H1 (cell line): ENCODE data around the gene UHRF1. TPM values are rescaled to one million over a fixed set of nuclear protein-coding genes. Genes with fewer than 3 reads are reported as not detected.

Experiments used
- CTCF ChIA-PET: fragments of 300-600 bp; sonication (Branson Sonifier 250); formaldehyde crosslinking; loops from one replicate; lab custom pipeline; 2021; ENCODE audit not compliant: partially characterized antibody; lab: Charles Lee
- POLR2A ChIA-PET: fragments of 300-600 bp; sonication (Branson Sonifier 250); formaldehyde crosslinking; loops from one replicate; lab custom pipeline; 2021; ENCODE audit warnings: inconsistent platforms; ENCODE audit not compliant: partially characterized antibody; lab: Charles Lee
- DNase-seq, 2 experiments: peaks; one replicate each; pipeline versions ENCODE4 v3.0.0 to v3.0.0-alpha.2; 2010 to 2022; ENCODE audit warnings: low spot score in 2 of 2, low read depth in 1 of 2, mixed read lengths in 1 of 2
- FAIRE-seq: peaks from 2 replicates; lab custom pipeline; 2011; peaks lifted over from hg19 to GRCh38; lab: Jason Lieb, UNC
- H2AFZ ChIP-seq: 2 replicates; pipeline ENCODE4 v1.8.1; 2012; ENCODE audit warnings: low read length, inconsistent platforms
- H2AK5ac ChIP-seq: 2 replicates; pipeline ENCODE4 v1.6.1; 2013; ENCODE audit warnings: low read depth, low read length
- H2BK120ac ChIP-seq: replicated peaks from 2 replicates; pipeline ENCODE3; 2013; ENCODE audit warnings: low read depth, low read length, inconsistent platforms
- H2BK12ac ChIP-seq: 2 replicates; pipeline ENCODE4 v1.6.1; 2013; ENCODE audit warnings: low read depth, low read length
- H2BK15ac ChIP-seq: 2 replicates; pipeline ENCODE4 v1.6.1; 2013; ENCODE audit warnings: low read length
- H2BK20ac ChIP-seq: 2 replicates; pipeline ENCODE4 v1.6.1; 2013; ENCODE audit warnings: low read length
- H2BK5ac ChIP-seq: 2 replicates; pipeline ENCODE4 v1.6.1; 2013; ENCODE audit warnings: low read depth, low read length
- H3K14ac ChIP-seq: 2 replicates; pipeline ENCODE4 v1.6.1; 2013; ENCODE audit warnings: inconsistent platforms; ENCODE audit not compliant: insufficient read length
- H3K18ac ChIP-seq: 2 replicates; pipeline ENCODE4 v1.6.1; 2013; ENCODE audit warnings: low read length; ENCODE audit errors: extremely low read depth
- H3K23ac ChIP-seq: 2 replicates; pipeline ENCODE4 v1.6.1; 2013; ENCODE audit warnings: inconsistent platforms; ENCODE audit not compliant: insufficient read length
- H3K23me2 ChIP-seq: 2 replicates; pipeline ENCODE4 v1.6.1; 2013; ENCODE audit warnings: low read depth, low read length
- H3K27ac ChIP-seq: 2 replicates; pipeline ENCODE4 v1.6.1; 2011; ENCODE audit warnings: low read depth, low read length, inconsistent platforms
- H3K27me3 ChIP-seq, 4 experiments: replicated peaks in 1 of 4; 1 replicate in 1 of 4; 2 replicates in 3 of 4; pipeline versions ENCODE4 v1.6.1 to v1.8.1; 2011 to 2013; ENCODE audit warnings: low read length in 3 of 4, mild to moderate bottlenecking in 3 of 4, inconsistent platforms in 2 of 4, mixed read lengths in 2 of 4, moderate library complexity in 1 of 4; ENCODE audit not compliant: control insufficient read depth in 3 of 4, insufficient read depth in 3 of 4; ENCODE audit errors: extremely low read depth in 1 of 4
- H3K36me3 ChIP-seq, 4 experiments: 2 replicates each; pipeline versions ENCODE4 v1.6.1 to v1.8.1; 2011 to 2013; ENCODE audit warnings: mild to moderate bottlenecking in 4 of 4, low read length in 3 of 4, moderate library complexity in 2 of 4, control low read depth in 1 of 4, inconsistent platforms in 1 of 4; ENCODE audit not compliant: insufficient read depth in 4 of 4, control insufficient read depth in 2 of 4
- H3K4ac ChIP-seq: replicated peaks from 2 replicates; pipeline ENCODE3; 2013; ENCODE audit warnings: low read length, low read depth, mixed read lengths, inconsistent platforms; ENCODE audit not compliant: insufficient read length
- H3K4me1 ChIP-seq, 4 experiments: replicated peaks in 1 of 4; 1 replicate in 1 of 4; 2 replicates in 3 of 4; pipeline versions ENCODE4 v1.6.1 to v1.8.1; 2011 to 2013; ENCODE audit warnings: low read length in 3 of 4, inconsistent platforms in 2 of 4, mixed read lengths in 1 of 4; ENCODE audit not compliant: insufficient read depth in 4 of 4, control insufficient read depth in 3 of 4
- H3K4me2 ChIP-seq, 2 experiments: 2 replicates each; pipeline versions ENCODE4 v1.6.1 to v1.8.1; 2011 to 2013; ENCODE audit warnings: low read depth in 2 of 2, low read length in 2 of 2, control low read depth in 1 of 2, inconsistent platforms in 1 of 2, mild to moderate bottlenecking in 1 of 2; ENCODE audit not compliant: insufficient read depth in 1 of 2
- H3K4me3 ChIP-seq, 4 experiments: fragments of 200-600, 300-600 bp in 1 of 4; sonication (generic), shearing (Covaris generic), sonication (Bioruptor Twin) in 1 of 4; 2 replicates each; pipeline versions ENCODE4 v1.5.1 to v1.8.1; 2011 to 2016; ENCODE audit warnings: low read length in 4 of 4, low read depth in 3 of 4, control low read depth in 2 of 4, inconsistent platforms in 2 of 4, mild to moderate bottlenecking in 2 of 4, mixed read lengths in 1 of 4, moderate library complexity in 1 of 4; ENCODE audit not compliant: insufficient read depth in 2 of 4; ENCODE audit errors: extremely low read depth in 1 of 4
- H3K56ac ChIP-seq: replicated peaks from 2 replicates; pipeline ENCODE3; 2013; ENCODE audit warnings: low read depth, mild to moderate bottlenecking, mixed read lengths, low read length, inconsistent platforms; ENCODE audit not compliant: insufficient read length
- H3K79me1 ChIP-seq: 2 replicates; pipeline ENCODE4 v1.6.1; 2013; ENCODE audit warnings: low read depth, low read length, control low read depth
- H3K79me2 ChIP-seq, 2 experiments: 2 replicates each; pipeline versions ENCODE4 v1.6.1 to v1.8.1; 2012 to 2013; ENCODE audit warnings: low read length in 2 of 2, mild to moderate bottlenecking in 2 of 2, inconsistent platforms in 1 of 2; ENCODE audit not compliant: insufficient read depth in 2 of 2, control insufficient read depth in 1 of 2
- H3K9ac ChIP-seq, 4 experiments: replicated peaks in 1 of 4; 1 replicate in 1 of 4; 2 replicates in 3 of 4; pipeline versions ENCODE4 v1.6.1 to v1.8.1; 2011 to 2013; ENCODE audit warnings: low read depth in 3 of 4, low read length in 3 of 4, control low read depth in 2 of 4, mild to moderate bottlenecking in 2 of 4, moderate library complexity in 2 of 4, inconsistent platforms in 1 of 4; ENCODE audit errors: extremely low read depth in 1 of 4
- H3K9me3 ChIP-seq, 2 experiments: 2 replicates each; pipeline versions ENCODE4 v1.6.1 to v1.8.1; 2012 to 2013; ENCODE audit warnings: mild to moderate bottlenecking in 2 of 2, moderate library complexity in 2 of 2, control low read depth in 1 of 2, inconsistent platforms in 1 of 2, low read depth in 1 of 2, low read length in 1 of 2, mixed read lengths in 1 of 2; ENCODE audit not compliant: insufficient read depth in 2 of 2
- H4K20me1 ChIP-seq, 2 experiments: replicated peaks in 1 of 2; 2 replicates each; pipeline versions ENCODE3 to v1.8.1; 2011 to 2013; ENCODE audit warnings: inconsistent platforms in 2 of 2, low read length in 2 of 2, mild to moderate bottlenecking in 1 of 2; ENCODE audit not compliant: insufficient read depth in 2 of 2, control insufficient read depth in 1 of 2
- H4K5ac ChIP-seq: 2 replicates; pipeline ENCODE4 v1.6.1; 2013; ENCODE audit warnings: low read length, low read depth, mixed read lengths, inconsistent platforms; ENCODE audit not compliant: insufficient read length
- H4K8ac ChIP-seq: 2 replicates; pipeline ENCODE4 v1.8.0; 2013; ENCODE audit warnings: mild to moderate bottlenecking, moderate library complexity, low read length, inconsistent platforms; ENCODE audit not compliant: insufficient read depth; ENCODE audit errors: extremely low read depth
- H4K91ac ChIP-seq: replicated peaks from 2 replicates; pipeline ENCODE3; 2013; ENCODE audit warnings: low read length, mixed read lengths, inconsistent platforms; ENCODE audit not compliant: insufficient read length
- BCL11A ChIP-seq, 2 experiments: IDR thresholded peaks; one replicate each; pipeline ENCODE4 v1.6.1; 2011; ENCODE audit warnings: low read depth in 2 of 2, low read length in 2 of 2, mild to moderate bottlenecking in 2 of 2
- EGR1 ChIP-seq: IDR thresholded peaks from 2 replicates; pipeline ENCODE4 v1.6.1; 2011; ENCODE audit warnings: low read depth, low read length, borderline replicate concordance
- HDAC6 ChIP-seq: IDR thresholded peaks from one replicate; pipeline ENCODE4 v1.7.1; 2012; ENCODE audit warnings: low read depth, mild to moderate bottlenecking, inconsistent platforms, low read length, moderate library complexity
- JUND ChIP-seq: IDR thresholded peaks from 2 replicates; pipeline ENCODE4 v1.6.1; 2011; ENCODE audit warnings: mild to moderate bottlenecking, improper control_type of control experiment, low read length
- KDM1A ChIP-seq: fragments of 200-600, 300-600 bp; sonication (generic); IDR thresholded peaks from 2 replicates; pipeline ENCODE4 v1.7.1; 2016; ENCODE audit warnings: mild to moderate bottlenecking, low read length, borderline replicate concordance
- PHF8 ChIP-seq: fragments of 200-600 bp; sonication (generic); conservative IDR thresholded peaks from 2 replicates; pipeline ENCODE4 v1.7.1; 2012; ENCODE audit warnings: low read depth, mild to moderate bottlenecking, inconsistent platforms, low read length, moderate library complexity
- POU5F1 ChIP-seq: IDR thresholded peaks from 2 replicates; pipeline ENCODE4 v1.6.1; 2011; ENCODE audit warnings: low read depth, mild to moderate bottlenecking, low read length, moderate library complexity
- SIRT6 ChIP-seq: IDR thresholded peaks from one replicate; pipeline ENCODE4 v1.7.1; 2012; ENCODE audit warnings: low read length, inconsistent platforms
- SP2 ChIP-seq: IDR thresholded peaks from 2 replicates; pipeline ENCODE4 v1.6.1; 2012; ENCODE audit warnings: mild to moderate bottlenecking, low read length, inconsistent platforms
- TAF7 ChIP-seq: optimal IDR thresholded peaks from 2 replicates; pipeline ENCODE3; 2011; ENCODE audit warnings: low read depth, mild to moderate bottlenecking, inconsistent platforms, low read length, moderate library complexity, borderline replicate concordance
- TCF12 ChIP-seq: IDR thresholded peaks from 2 replicates; pipeline ENCODE4 v1.6.1; 2011; ENCODE audit warnings: low read depth, mild to moderate bottlenecking, low read length
- TEAD4 ChIP-seq: IDR thresholded peaks from 2 replicates; pipeline ENCODE4 v1.6.1; 2012; ENCODE audit warnings: low read depth, low read length, inconsistent platforms, mixed read lengths
- WGBS, 2 experiments: shearing (Covaris generic) in 1 of 2; methylation state at CpG; one replicate each; pipeline versions ENCODE4 v1.1.6 to v1.1.7; 2013 to 2015; ENCODE audit warnings: low lambda C conversion rate in 2 of 2, mixed read lengths in 2 of 2, inconsistent platforms in 1 of 2, low coverage in 1 of 2, missing lambda C conversion rate in 1 of 2; ENCODE audit not compliant: insufficient replicate concordance in 2 of 2, insufficient coverage in 1 of 2, insufficient read length in 1 of 2; ENCODE audit errors: extremely low coverage in 1 of 2, missing lambda C conversion rate in 1 of 2; 5-methylcytosine and 5-hydroxymethylcytosine counted together
- polyA plus RNA-seq, 7 experiments: library from polyadenylated mRNA; depleted of rRNA in 3 of 7; stranded (reverse) in 5 of 7; unstranded in 2 of 7; fragments of >200 nt in 5 of 7; fragments of 200-250 nt in 2 of 7; gene quantifications; 1 replicate in 5 of 7; 2 replicates in 1 of 7; 4 replicates in 1 of 7; pipeline versions ENCODE4 v1.2.1 to v1.2.3, GENCODE V29; 2011 to 2013; ENCODE audit warnings: missing spikeins in 2 of 7, mixed read lengths in 2 of 7
- total RNA-seq: library from RNA; stranded (reverse); fragmentation: NEBNext Ultra II Directional; extraction: Animal tissue kit (Norgen Biotek cat#: 25700); gene quantifications from 2 replicates; pipeline ENCODE4 v1.2.1, GENCODE V29; 2021
- TF ChIP-seq, protein P1 (sequence below): IDR thresholded peaks from 2 replicates; pipeline ENCODE4 v1.6.1; 2012; ENCODE audit warnings: low read length, inconsistent platforms

The UHRF1 gene
- total and polyA plus RNA-seq, 2 of the 8 experiments (the other 6 are each of a cell fraction or from before 2014, with no cell fraction given): 14.7 to 65.8 TPM

GRCh38 chr19:4957981-4958380, 48.7 kb downstream of the UHRF1 start:
- Histone ChIP-seq H3K9me3 (no peaks in the 10 kb centered on the region), H3K23me2 (no peaks in the 10 kb centered on the region), H3K4ac (no peak overlapping the region), H2AFZ (no peak overlapping the region), H3K23ac (no peak overlapping the region), H2BK5ac (no peak overlapping the region; the same call in 1 of the 2 replicates), H3K18ac (no peak overlapping the region), H4K5ac (no peak overlapping the region), H3K9ac (no peak overlapping the region), H4K91ac (no peak overlapping the region), H2BK15ac (no peak overlapping the region), H3K27me3 (no peaks in the 10 kb centered on the region), H3K79me2 (no peaks in the 10 kb centered on the region), H4K20me1 (peaks cover 0 to 7% of the 10 kb centered on the region in 2 experiments), H3K56ac (no peak overlapping the region), H3K4me3 (no peak overlapping the region), H2BK20ac (no peak overlapping the region), H4K8ac (no peak overlapping the region), H3K14ac (no peak overlapping the region), H3K4me1 (no peaks in the 10 kb centered on the region), H2AK5ac (no peak overlapping the region), H3K4me2 (no peak overlapping the region), H2BK120ac (no peak overlapping the region), H3K27ac (no peak overlapping the region), H3K36me3 (peaks cover 9 to 44% (median 30%) of the 10 kb centered on the region in 4 experiments), H3K79me1 (no peaks in the 10 kb centered on the region), H2BK12ac (no peak overlapping the region)
- FAIRE-seq: no peak
- WGBS, 2 experiments: 83% methylated on average over 8 of the region's 8 CpGs; no CpG with 5 or more reads in 1 of the 2 experiments
- CTCF ChIA-PET: interaction anchor here (1.2 to 2.0 kb wide), 2 partner anchors 68 to 73 kb away, joined by 3 to 10 read pairs; no protein-coding TSS in a partner anchor
- DNase-seq: no peak
- POLR2A ChIA-PET: interaction anchor here (0.6 kb wide), 1 partner anchor 11 kb away, joined by 4 read pairs; the partner anchor contains the start of gene KDM4B
- no peak for TF ChIP-seq KDM1A
- TF ChIP-seq SIRT6: no peak
- no peak for TF ChIP-seq PHF8
- no peak for TF ChIP-seq SP2
- TF ChIP-seq, protein P1, sequence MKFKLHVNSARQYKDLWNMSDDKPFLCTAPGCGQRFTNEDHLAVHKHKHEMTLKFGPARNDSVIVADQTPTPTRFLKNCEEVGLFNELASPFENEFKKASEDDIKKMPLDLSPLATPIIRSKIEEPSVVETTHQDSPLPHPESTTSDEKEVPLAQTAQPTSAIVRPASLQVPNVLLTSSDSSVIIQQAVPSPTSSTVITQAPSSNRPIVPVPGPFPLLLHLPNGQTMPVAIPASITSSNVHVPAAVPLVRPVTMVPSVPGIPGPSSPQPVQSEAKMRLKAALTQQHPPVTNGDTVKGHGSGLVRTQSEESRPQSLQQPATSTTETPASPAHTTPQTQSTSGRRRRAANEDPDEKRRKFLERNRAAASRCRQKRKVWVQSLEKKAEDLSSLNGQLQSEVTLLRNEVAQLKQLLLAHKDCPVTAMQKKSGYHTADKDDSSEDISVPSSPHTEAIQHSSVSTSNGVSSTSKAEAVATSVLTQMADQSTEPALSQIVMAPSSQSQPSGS: no peak
- no peak for TF ChIP-seq EGR1
- no peak for TF ChIP-seq TEAD4
- no peak for TF ChIP-seq JUND
- no peak for TF ChIP-seq HDAC6
- no peak for TF ChIP-seq TAF7
- no peak for TF ChIP-seq POU5F1
- TF ChIP-seq TCF12: no peak
- no peak for TF ChIP-seq BCL11A (IDR thresholded peaks at IDR 0.05; ENCODE audit: low read depth in 2 of 2, low read length in 2 of 2)
